ENCODE measurements around the gene GPC6.

Gene GPC6

DNA sequence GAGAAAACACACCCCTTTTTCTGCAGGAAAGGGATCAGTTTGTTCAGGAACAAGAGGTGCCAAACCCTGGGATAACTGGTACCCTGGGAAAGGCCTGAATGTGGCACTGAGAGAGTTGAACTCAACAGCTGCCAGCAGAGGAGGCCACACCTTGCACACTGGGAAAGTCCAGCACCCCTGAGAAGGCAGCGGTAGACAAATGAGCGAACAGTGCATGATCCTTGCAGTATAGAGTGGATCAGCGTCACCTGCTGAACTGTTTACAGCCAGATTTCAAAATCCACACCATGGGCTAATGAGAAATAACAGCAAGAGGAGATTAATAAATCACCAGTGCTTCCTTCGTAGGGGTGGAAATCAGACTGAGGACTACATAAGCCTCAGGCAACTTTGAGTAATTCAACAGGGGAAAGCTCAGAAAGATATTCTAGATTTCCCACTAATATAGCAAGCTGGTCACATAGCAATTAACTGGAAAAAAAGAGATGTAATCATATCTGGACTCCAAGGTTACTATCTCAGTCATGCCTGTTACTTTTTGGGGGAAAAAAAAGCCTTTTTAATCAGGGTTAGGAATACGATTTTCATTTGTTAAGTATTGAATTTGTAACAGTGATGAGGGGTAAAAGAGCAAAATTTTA, 1200.8 kb downstream of the GPC6 start:
- Histone ChIP-seq H3K27me3 (ENCODE audit: insufficient read depth, low read length, poor library complexity) (no peaks in the 10 kb centered on the region), H3K9ac (ENCODE audit: low read length) (no peak overlapping the region), H3K56ac (ENCODE audit: low read length) (no peak overlapping the region), H3K27ac (ENCODE audit: low read depth, low read length) (no peak overlapping the region), H2AK5ac (ENCODE audit: low read length) (no peak overlapping the region), H2BK5ac (ENCODE audit: low read length) (no peak overlapping the region), H3K79me1 (ENCODE audit: low read length) (no peaks in the 10 kb centered on the region), H3K4me3 (ENCODE audit: low read length) (no peak overlapping the region), H3K36me3 (ENCODE audit: control insufficient read depth, insufficient read depth, low read length) (no peaks in the 10 kb centered on the region), H2BK15ac (replicated peaks; ENCODE audit: low read depth) (no peak overlapping the region), H3K4me1 (ENCODE audit: control insufficient read depth, low read depth, low read length) (no peaks in the 10 kb centered on the region), H3K4ac (ENCODE audit: low read depth, low read length) (no peak overlapping the region), H4K8ac (ENCODE audit: low read depth, low read length) (no peak overlapping the region), H3K18ac (ENCODE audit: low read length) (no peak overlapping the region), H3K79me2 (ENCODE audit: control insufficient read depth, insufficient read depth, low read length) (no peaks in the 10 kb centered on the region), H3K4me2 (ENCODE audit: low read length) (no peak overlapping the region), H2BK120ac (ENCODE audit: low read depth, low read length) (no peak overlapping the region), H4K5ac (ENCODE audit: low read length) (no peak overlapping the region), H3K23ac (ENCODE audit: low read length) (no peak overlapping the region)
- no CpG with 5 or more reads among the region's 5 CpGs for WGBS (ENCODE audit: extremely low coverage, insufficient coverage, low lambda C conversion rate)
- no peak for DNase-seq

DNA sequence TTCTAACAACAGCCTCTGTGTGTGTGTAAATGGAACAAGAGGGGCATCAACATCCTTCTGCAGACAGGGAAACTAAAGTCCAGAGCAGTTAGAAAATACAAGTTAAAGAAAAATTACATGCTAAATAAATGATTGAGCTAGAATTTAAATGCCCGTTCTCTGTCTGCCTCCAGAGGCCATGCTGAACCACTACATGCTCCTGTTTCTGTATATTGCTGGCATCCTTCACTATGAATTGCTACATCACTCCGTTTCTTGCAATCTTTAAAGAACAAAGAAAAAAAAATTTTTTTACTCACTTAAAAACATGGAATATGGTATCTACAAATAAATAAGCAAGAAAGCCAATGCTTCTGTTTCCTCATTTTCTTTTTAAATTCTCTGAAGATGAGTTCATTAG, 1205.0 kb downstream of the GPC6 start:
- no peak overlapping the region for H3K18ac ChIP-seq (ENCODE audit: low read length)
- no peak overlapping the region for H4K5ac ChIP-seq (ENCODE audit: low read length)
- no peaks in the 10 kb centered on the region for H3K27me3 ChIP-seq (ENCODE audit: insufficient read depth, low read length, poor library complexity)
- no peak overlapping the region for H2BK5ac ChIP-seq (ENCODE audit: low read length)
- no peak overlapping the region for H2AK5ac ChIP-seq (ENCODE audit: low read length)
- H2BK15ac ChIP-seq (replicated peaks; ENCODE audit: low read depth): no peak overlapping the region
- H3K9ac ChIP-seq (ENCODE audit: low read length): no peak overlapping the region
- H3K4ac ChIP-seq (ENCODE audit: low read depth, low read length): no peak overlapping the region
- no peak overlapping the region for H3K23ac ChIP-seq (ENCODE audit: low read length)
- no CpG with 5 or more reads among the region's 2 CpGs for WGBS (ENCODE audit: extremely low coverage, insufficient coverage, low lambda C conversion rate)
- DNase-seq: no peak
- no peaks in the 10 kb centered on the region for H3K36me3 ChIP-seq (ENCODE audit: control insufficient read depth, insufficient read depth, low read length)
- H3K79me1 ChIP-seq (ENCODE audit: low read length): no peaks in the 10 kb centered on the region
- H3K4me3 ChIP-seq (ENCODE audit: low read length): no peak overlapping the region
- no peak overlapping the region for H3K27ac ChIP-seq (ENCODE audit: low read depth, low read length)
- no peak overlapping the region for H4K8ac ChIP-seq (ENCODE audit: low read depth, low read length)
- no peak overlapping the region for H3K56ac ChIP-seq (ENCODE audit: low read length)
- no peaks in the 10 kb centered on the region for H3K79me2 ChIP-seq (ENCODE audit: control insufficient read depth, insufficient read depth, low read length)
- peaks cover 2% of the 10 kb centered on the region for H3K4me1 ChIP-seq (ENCODE audit: control insufficient read depth, low read depth, low read length)
- no peak overlapping the region for H2BK120ac ChIP-seq (ENCODE audit: low read depth, low read length)
- no peak overlapping the region for H3K4me2 ChIP-seq (ENCODE audit: low read length)

DNA sequence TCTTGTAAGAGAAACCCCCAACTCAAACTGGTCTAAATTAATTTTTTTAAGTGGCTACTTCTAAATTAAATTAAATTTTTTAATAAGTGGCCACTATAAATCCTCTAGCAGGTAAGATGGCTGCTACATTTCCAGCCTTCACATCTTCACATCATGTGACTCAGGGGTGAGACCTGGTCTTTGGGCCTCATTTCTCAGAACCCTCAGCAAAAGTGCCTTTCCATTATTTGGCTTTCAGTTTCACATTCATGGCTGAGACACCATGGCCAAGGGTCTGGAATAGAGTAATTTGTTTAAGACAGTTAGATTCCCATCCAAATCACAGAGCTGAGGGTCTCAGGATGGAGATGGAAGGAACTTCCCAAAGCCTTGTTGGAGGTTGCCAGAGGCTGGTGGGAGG, 1205.4 kb downstream of the GPC6 start:
- Histone ChIP-seq H3K36me3 (ENCODE audit: control insufficient read depth, insufficient read depth, low read length) (no peaks in the 10 kb centered on the region), H2AK5ac (ENCODE audit: low read length) (no peak overlapping the region), H3K18ac (ENCODE audit: low read length) (no peak overlapping the region), H3K4me1 (ENCODE audit: control insufficient read depth, low read depth, low read length) (peaks cover 2% of the 10 kb centered on the region), H2BK120ac (ENCODE audit: low read depth, low read length) (no peak overlapping the region), H4K5ac (ENCODE audit: low read length) (no peak overlapping the region), H3K23ac (ENCODE audit: low read length) (no peak overlapping the region), H4K8ac (ENCODE audit: low read depth, low read length) (no peak overlapping the region), H3K27me3 (ENCODE audit: insufficient read depth, low read length, poor library complexity) (no peaks in the 10 kb centered on the region), H3K79me1 (ENCODE audit: low read length) (no peaks in the 10 kb centered on the region), H3K4ac (ENCODE audit: low read depth, low read length) (no peak overlapping the region), H3K56ac (ENCODE audit: low read length) (no peak overlapping the region), H2BK5ac (ENCODE audit: low read length) (no peak overlapping the region), H3K4me3 (ENCODE audit: low read length) (no peak overlapping the region), H2BK15ac (replicated peaks; ENCODE audit: low read depth) (no peak overlapping the region), H3K4me2 (ENCODE audit: low read length) (no peak overlapping the region), H3K27ac (ENCODE audit: low read depth, low read length) (no peak overlapping the region), H3K79me2 (ENCODE audit: control insufficient read depth, insufficient read depth, low read length) (no peaks in the 10 kb centered on the region), H3K9ac (ENCODE audit: low read length) (no peak overlapping the region)
- DNase-seq: no peak

DNA sequence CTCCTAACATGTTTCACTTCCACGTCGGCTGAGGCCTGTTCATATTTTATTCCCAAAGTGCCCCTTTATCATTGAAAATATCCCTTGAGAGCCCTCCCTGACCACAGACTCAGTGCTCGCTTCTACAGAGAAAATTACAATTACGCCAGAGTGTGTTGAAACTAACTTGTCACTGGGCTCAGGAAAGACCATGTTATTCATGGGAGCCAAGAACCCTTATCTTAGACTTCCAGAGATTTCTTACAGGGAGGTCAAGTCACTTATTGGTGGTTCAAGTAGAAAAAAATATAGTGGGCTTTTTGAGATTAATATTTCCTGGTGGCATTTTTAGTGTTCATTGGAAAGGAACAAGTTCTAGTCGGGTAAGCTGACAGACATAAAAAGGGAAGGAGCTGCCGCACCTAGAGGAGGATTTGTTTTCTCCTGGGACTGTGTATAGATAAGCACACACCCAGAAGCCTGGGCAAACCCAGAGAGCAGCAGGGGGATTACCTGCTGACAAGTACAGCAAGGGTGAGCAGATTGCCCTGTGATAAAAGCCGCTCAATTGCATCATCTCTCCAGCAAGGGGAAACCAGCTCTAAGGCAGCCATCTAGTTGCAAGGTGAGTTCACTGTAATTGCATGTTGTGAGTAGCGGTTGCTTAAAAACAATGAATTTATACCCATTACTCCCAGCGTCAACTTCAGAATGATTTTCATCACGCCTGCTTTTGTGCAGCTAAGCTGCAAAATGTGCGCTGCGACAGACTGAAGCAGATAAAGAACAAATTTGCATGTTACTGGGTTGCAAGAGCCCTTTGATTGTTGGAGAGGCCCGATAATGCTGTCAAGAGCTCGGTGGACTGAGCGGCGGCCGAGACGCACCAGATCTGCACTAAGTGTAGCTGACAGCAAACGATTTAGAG, 1206.7 kb downstream of the GPC6 start:
- peak overlapping the region; percentile 81 for H3K4ac ChIP-seq (ENCODE audit: low read depth, low read length)
- no peaks in the 10 kb centered on the region for H3K36me3 ChIP-seq (ENCODE audit: control insufficient read depth, insufficient read depth, low read length)
- no peak overlapping the region for H3K4me3 ChIP-seq (ENCODE audit: low read length)
- H3K23ac ChIP-seq (ENCODE audit: low read length): no peak overlapping the region
- DNase-seq: peak; percentile 89
- no peak overlapping the region for H2BK5ac ChIP-seq (ENCODE audit: low read length)
- H3K27ac ChIP-seq (ENCODE audit: low read depth, low read length): no peak overlapping the region
- H3K79me2 ChIP-seq (ENCODE audit: control insufficient read depth, insufficient read depth, low read length): no peaks in the 10 kb centered on the region
- H4K5ac ChIP-seq (ENCODE audit: low read length): no peak overlapping the region
- peak overlapping the region; percentile 25 for H3K56ac ChIP-seq (ENCODE audit: low read length)
- H2BK15ac ChIP-seq (replicated peaks; ENCODE audit: low read depth): no peak overlapping the region
- H3K4me1 ChIP-seq (ENCODE audit: control insufficient read depth, low read depth, low read length): peaks cover 2% of the 10 kb centered on the region
- peak overlapping the region; percentile 51 for H3K18ac ChIP-seq (ENCODE audit: low read length)
- H3K4me2 ChIP-seq (ENCODE audit: low read length): no peak overlapping the region
- H3K79me1 ChIP-seq (ENCODE audit: low read length): no peaks in the 10 kb centered on the region
- H2AK5ac ChIP-seq (ENCODE audit: low read length): no peak overlapping the region
- WGBS (ENCODE audit: extremely low coverage, insufficient coverage, low lambda C conversion rate): no CpG with 5 or more reads among the region's 19 CpGs
- H2BK120ac ChIP-seq (ENCODE audit: low read depth, low read length): no peak overlapping the region
- H3K27me3 ChIP-seq (ENCODE audit: insufficient read depth, low read length, poor library complexity): no peaks in the 10 kb centered on the region
- no peak overlapping the region for H4K8ac ChIP-seq (ENCODE audit: low read depth, low read length)
- peak overlapping the region; percentile 10 for H3K9ac ChIP-seq (ENCODE audit: low read length)

DNA sequence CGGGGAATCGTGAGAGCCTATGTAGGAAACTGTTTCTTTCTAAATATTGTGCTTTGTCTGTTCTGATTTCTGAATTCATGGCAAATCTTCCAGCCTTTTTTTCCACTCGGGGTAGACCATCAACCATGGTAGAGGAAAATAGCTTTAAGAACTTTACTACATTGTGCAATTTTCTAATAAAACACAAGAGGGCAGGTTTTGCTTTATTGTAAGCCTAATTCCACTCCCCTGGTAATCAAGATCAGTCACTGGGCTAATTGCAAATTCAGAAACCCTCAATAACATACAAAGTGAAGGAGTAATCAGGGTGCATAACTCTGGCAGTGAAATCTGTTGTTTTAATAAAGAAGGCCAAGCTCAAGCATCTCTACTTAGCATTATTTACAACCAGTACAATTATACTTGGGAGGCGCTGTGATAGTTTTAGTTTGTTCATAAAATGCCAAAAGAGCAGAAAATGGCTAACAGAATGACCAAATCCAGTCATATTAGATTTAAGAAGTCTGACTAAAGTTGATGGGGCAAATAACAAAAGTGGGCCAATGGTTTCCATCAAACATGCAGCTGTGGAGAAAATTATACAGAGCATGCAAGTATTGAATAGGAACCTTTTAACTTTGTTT, 1209.1 kb downstream of the GPC6 start:
- H2BK120ac ChIP-seq (ENCODE audit: low read depth, low read length): no peak overlapping the region
- no peak overlapping the region for H4K8ac ChIP-seq (ENCODE audit: low read depth, low read length)
- H3K27ac ChIP-seq (ENCODE audit: low read depth, low read length): no peak overlapping the region
- H3K79me2 ChIP-seq (ENCODE audit: control insufficient read depth, insufficient read depth, low read length): no peaks in the 10 kb centered on the region
- no CpG with 5 or more reads among the region's 4 CpGs for WGBS (ENCODE audit: extremely low coverage, insufficient coverage, low lambda C conversion rate)
- no peak overlapping the region for H4K5ac ChIP-seq (ENCODE audit: low read length)
- H3K4me3 ChIP-seq (ENCODE audit: low read length): no peak overlapping the region
- H3K9ac ChIP-seq (ENCODE audit: low read length): no peak overlapping the region
- no peak overlapping the region for H3K23ac ChIP-seq (ENCODE audit: low read length)
- no peak overlapping the region for H2AK5ac ChIP-seq (ENCODE audit: low read length)
- DNase-seq: peak; percentile 68
- no peaks in the 10 kb centered on the region for H3K36me3 ChIP-seq (ENCODE audit: control insufficient read depth, insufficient read depth, low read length)
- no peak overlapping the region for H2BK5ac ChIP-seq (ENCODE audit: low read length)
- no peak overlapping the region for H3K4me2 ChIP-seq (ENCODE audit: low read length)
- H3K56ac ChIP-seq (ENCODE audit: low read length): no peak overlapping the region
- no peak overlapping the region for H2BK15ac ChIP-seq (replicated peaks; ENCODE audit: low read depth)
- peaks cover 2% of the 10 kb centered on the region for H3K4me1 ChIP-seq (ENCODE audit: control insufficient read depth, low read depth, low read length)
- H3K27me3 ChIP-seq (ENCODE audit: insufficient read depth, low read length, poor library complexity): no peaks in the 10 kb centered on the region
- no peak overlapping the region for H3K18ac ChIP-seq (ENCODE audit: low read length)
- H3K4ac ChIP-seq (ENCODE audit: low read depth, low read length): no peak overlapping the region
- no peaks in the 10 kb centered on the region for H3K79me1 ChIP-seq (ENCODE audit: low read length)

All from mesendoderm (in vitro differentiated cells).